SU-DHL-6 (cell line): ENCODE results near the gene CSNK1D.

Experiments
- H2AFZ ChIP-seq: fragments of 200-600 bp; sonication (generic); 2 replicates; pipeline ENCODE4 v1.6.1; 2014; ENCODE audit warnings: low read depth, mild to moderate bottlenecking, moderate library complexity, mixed read lengths, antibody characterized with exemption, low read length; ENCODE audit not compliant: severe bottlenecking
- H3F3A ChIP-seq: fragments of 200-600 bp; shearing (Covaris generic); 2 replicates; pipeline ENCODE4 v1.6.0; 2016; ENCODE audit warnings: antibody characterized with exemption, mild to moderate bottlenecking; ENCODE audit not compliant: insufficient read depth
- H3K27ac ChIP-seq: fragments of 200-600 bp; sonication (generic); 2 replicates; pipeline ENCODE4 v1.5.1; 2016; ENCODE audit warnings: low read depth, mild to moderate bottlenecking, low read length, moderate library complexity, mixed read lengths
- H3K27me3 ChIP-seq: fragments of 200-600 bp; sonication (generic), shearing (Covaris generic); 2 replicates; pipeline ENCODE4 v1.6.0; 2014; ENCODE audit warnings: mild to moderate bottlenecking, low read length
- H3K36me3 ChIP-seq: fragments of 200-600 bp; sonication (generic); 2 replicates; pipeline ENCODE4 v1.6.1; 2014; ENCODE audit warnings: mild to moderate bottlenecking, low read length, mixed read lengths
- H3K4me2 ChIP-seq: fragments of 300-600, 200-600 bp; shearing (Covaris generic), sonication (generic); 2 replicates; pipeline ENCODE4 v1.6.0; 2014; ENCODE audit warnings: low read length, low read depth, mild to moderate bottlenecking; ENCODE audit not compliant: poor library complexity, severe bottlenecking
- H3K4me3 ChIP-seq: fragments of 200-600 bp; sonication (generic); 2 replicates; pipeline ENCODE4 v1.5.1; 2014; ENCODE audit warnings: antibody characterized with exemption, low read length, mild to moderate bottlenecking, mixed read lengths; ENCODE audit not compliant: insufficient read depth, poor library complexity, severe bottlenecking
- H3K79me2 ChIP-seq: fragments of 200-600 bp; sonication (generic); 2 replicates; pipeline ENCODE4 v1.6.1; 2014; ENCODE audit warnings: mild to moderate bottlenecking, low read length, moderate library complexity; ENCODE audit not compliant: insufficient read depth
- H3K9ac ChIP-seq: fragments of 200-600 bp; sonication (generic); 2 replicates; pipeline ENCODE4 v1.7.0; 2014; ENCODE audit warnings: mild to moderate bottlenecking, low read length
- H3K9me2 ChIP-seq: fragments of 200-600 bp; sonication (generic); replicated peaks from 2 replicates; pipeline ENCODE4 v1.6.1; 2014; ENCODE audit warnings: low read length; ENCODE audit not compliant: insufficient read depth
- H3K9me3 ChIP-seq: fragments of 200-600 bp; sonication (generic); 2 replicates; pipeline ENCODE4 v1.6.1; 2014; ENCODE audit warnings: low read length, mixed read lengths; ENCODE audit not compliant: insufficient read depth
- H4K20me1 ChIP-seq: fragments of 200-600 bp; sonication (generic); 2 replicates; pipeline ENCODE4 v1.6.1; 2014; ENCODE audit warnings: low read depth, mild to moderate bottlenecking, antibody characterized with exemption, low read length, moderate library complexity, mixed read lengths
- EZH2phosphoT487 ChIP-seq: fragments of 200-600 bp; sonication (generic), shearing (Covaris generic); conservative IDR thresholded peaks from 2 replicates; pipeline ENCODE4 v1.6.1; 2018; ENCODE audit warnings: mild to moderate bottlenecking, antibody characterized with exemption, low read length, moderate library complexity, mixed read lengths
- TF ChIP-seq, protein P1 (sequence below): fragments of 200-600 bp; sonication (generic); IDR thresholded peaks from one replicate; pipeline ENCODE4 v1.5.1; 2017; ENCODE audit warnings: antibody characterized with exemption, mild to moderate bottlenecking, low read length, moderate library complexity; ENCODE audit not compliant: insufficient read depth, poor library complexity, severe bottlenecking

CSNK1D gene

DNA sequence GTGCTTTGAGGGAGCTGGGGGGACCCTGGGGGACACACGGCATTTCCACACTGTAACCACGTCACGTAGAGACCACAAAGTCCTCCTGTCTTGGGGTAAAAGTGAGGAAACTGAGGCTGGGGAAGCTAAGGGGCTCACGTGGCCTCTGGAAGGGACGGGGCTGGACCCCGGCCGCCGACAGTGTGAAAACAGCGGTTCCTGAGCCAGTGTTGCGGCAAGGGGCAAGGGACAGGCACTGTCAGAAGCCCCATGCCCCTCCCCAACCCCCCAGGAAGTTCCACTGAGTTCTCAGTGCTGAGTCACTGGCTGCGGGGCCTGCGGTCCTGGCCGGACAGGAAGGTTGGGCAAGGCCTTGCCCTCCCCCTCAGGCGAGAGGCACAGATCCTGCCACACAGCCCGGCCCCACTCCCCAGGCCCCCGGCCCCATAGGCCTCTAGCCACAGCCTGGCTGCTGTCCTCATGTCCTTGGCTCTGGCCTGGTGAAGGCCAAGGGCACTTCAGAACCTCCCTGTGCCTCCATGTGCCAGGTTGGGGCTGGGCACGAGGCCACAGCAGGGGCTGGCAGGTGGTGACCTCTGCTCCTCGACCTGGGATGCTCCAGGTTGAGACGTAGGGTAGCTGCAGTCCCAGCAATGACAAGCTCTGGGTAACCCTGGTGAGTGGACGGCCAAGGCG lies 55.8 kb downstream of the CSNK1D start:
- Histone ChIP-seq H3F3A (0 out of 2 replicates have a peak, but pooled peaks cover 3% of the 10 kb centered on the region), H3K9ac (no peak overlapping the region), H3K27me3 (no peaks in the 10 kb centered on the region), H4K20me1 (no peaks in the 10 kb centered on the region), H3K36me3 (no peaks in the 10 kb centered on the region), H3K4me2 (no peak overlapping the region), H3K9me3 (no peaks in the 10 kb centered on the region), H3K27ac (no peak overlapping the region), H3K4me3 (no peak overlapping the region), H2AFZ (no peak overlapping the region), H3K9me2 (no peaks in the 10 kb centered on the region), H3K79me2 (no peaks in the 10 kb centered on the region)
- TF ChIP-seq, protein P1, sequence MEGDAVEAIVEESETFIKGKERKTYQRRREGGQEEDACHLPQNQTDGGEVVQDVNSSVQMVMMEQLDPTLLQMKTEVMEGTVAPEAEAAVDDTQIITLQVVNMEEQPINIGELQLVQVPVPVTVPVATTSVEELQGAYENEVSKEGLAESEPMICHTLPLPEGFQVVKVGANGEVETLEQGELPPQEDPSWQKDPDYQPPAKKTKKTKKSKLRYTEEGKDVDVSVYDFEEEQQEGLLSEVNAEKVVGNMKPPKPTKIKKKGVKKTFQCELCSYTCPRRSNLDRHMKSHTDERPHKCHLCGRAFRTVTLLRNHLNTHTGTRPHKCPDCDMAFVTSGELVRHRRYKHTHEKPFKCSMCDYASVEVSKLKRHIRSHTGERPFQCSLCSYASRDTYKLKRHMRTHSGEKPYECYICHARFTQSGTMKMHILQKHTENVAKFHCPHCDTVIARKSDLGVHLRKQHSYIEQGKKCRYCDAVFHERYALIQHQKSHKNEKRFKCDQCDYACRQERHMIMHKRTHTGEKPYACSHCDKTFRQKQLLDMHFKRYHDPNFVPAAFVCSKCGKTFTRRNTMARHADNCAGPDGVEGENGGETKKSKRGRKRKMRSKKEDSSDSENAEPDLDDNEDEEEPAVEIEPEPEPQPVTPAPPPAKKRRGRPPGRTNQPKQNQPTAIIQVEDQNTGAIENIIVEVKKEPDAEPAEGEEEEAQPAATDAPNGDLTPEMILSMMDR: no peak
- no peak for TF ChIP-seq EZH2phosphoT487

DNA sequence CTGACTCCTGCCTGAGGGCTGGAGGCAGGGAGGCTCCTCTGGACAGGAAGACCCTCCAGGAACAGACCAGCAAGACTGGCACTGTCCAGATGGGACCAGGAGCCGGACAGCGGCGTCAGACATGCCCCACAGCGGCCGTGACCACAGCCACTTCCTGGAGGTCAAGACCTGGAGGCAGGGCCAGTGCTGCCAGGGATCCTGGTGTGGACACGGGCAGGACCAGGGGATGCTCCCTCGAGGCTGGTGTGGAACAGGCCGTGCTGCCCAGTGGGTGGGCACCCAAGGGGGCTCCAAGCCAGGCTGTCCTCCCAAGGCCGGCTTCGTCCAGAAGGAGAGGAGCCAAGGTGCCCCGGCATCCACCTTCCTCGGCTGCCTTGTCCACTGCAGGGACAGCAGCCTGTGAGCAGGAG lies 56.4 kb downstream of the CSNK1D start:
- Histone ChIP-seq H2AFZ (no peak overlapping the region), H3F3A (0 out of 2 replicates have a peak, but pooled peaks cover 3% of the 10 kb centered on the region), H3K9ac (no peak overlapping the region), H3K27me3 (no peaks in the 10 kb centered on the region), H3K9me2 (no peaks in the 10 kb centered on the region), H3K4me2 (no peak overlapping the region), H3K36me3 (no peaks in the 10 kb centered on the region), H3K9me3 (no peaks in the 10 kb centered on the region), H3K4me3 (no peak overlapping the region), H3K79me2 (no peaks in the 10 kb centered on the region), H3K27ac (no peak overlapping the region), H4K20me1 (no peaks in the 10 kb centered on the region)
- no peak for TF ChIP-seq EZH2phosphoT487
- TF ChIP-seq, protein P1: no peak

- H3K9ac ChIP-seq: no peak overlapping the region
- H2AFZ ChIP-seq: no peak overlapping the region
- TF ChIP-seq EZH2phosphoT487: no peak
- TF ChIP-seq, protein P1: no peak
- no peaks in the 10 kb centered on the region for H3K79me2 ChIP-seq
- H3F3A ChIP-seq: 0 out of 2 replicates have a peak, but pooled peaks cover 3% of the 10 kb centered on the region
- no peaks in the 10 kb centered on the region for H3K9me2 ChIP-seq
- H3K27me3 ChIP-seq: no peaks in the 10 kb centered on the region
- no peak overlapping the region for H3K27ac ChIP-seq
- no peak overlapping the region for H3K4me2 ChIP-seq
- no peak overlapping the region for H3K4me3 ChIP-seq
- H3K36me3 ChIP-seq: no peaks in the 10 kb centered on the region
- H3K9me3 ChIP-seq: no peaks in the 10 kb centered on the region
- no peaks in the 10 kb centered on the region for H4K20me1 ChIP-seq
These were observed 57.0 kb downstream of the CSNK1D start for GRCh38 chr17:82216301-82217119.
